Measurements from ENCODE around the gene LHX5.
A peak's percentile ranks its signal among the peaks of the same experiment; 100 is the strongest.

- TF ChIP-seq CTCF (IDR thresholded peaks at IDR 0.05; ENCODE audit: insufficient read depth, low read depth, low read length), result no peak
- peak; percentile 59 for TF ChIP-seq EZH2 (IDR thresholded peaks at IDR 0.05; ENCODE audit: insufficient read depth, low read length)
Measured at GRCh38 chr12:113472191-113473121, 785 bp upstream of the LHX5 start.

All from astrocyte (in vitro differentiated cells and primary cell).